GM19467 (cell line): ENCODE data around the gene ANAPC2.

ENCODE experiments used
- ATAC-seq: cut with Tn5 transposase; IDR thresholded peaks from one replicate; pipeline ENCODE4 v1.9.1; 2021; ENCODE audit warnings: mild to moderate bottlenecking, moderate library complexity; ENCODE audit not compliant: unreplicated experiment

The ANAPC2 gene

GRCh38 chr9:137188490-137189296, at the start of gene ANAPC2, which contains the start of gene SSNA1:
Gene ANAPC2, minus strand, starts transcription at chr9:137188560. Its CDS starts 28 bp downstream, at chr9:137188532.
Gene SSNA1, plus strand, starts transcription at chr9:137188676. Its CDS starts 51 bp downstream, at chr9:137188727.
- ATAC-seq = peak; percentile 74

- ATAC-seq = no peak
These were observed 48.6 kb upstream of the ANAPC2 start for GRCh38 chr9:137236936-137237421.

- ATAC-seq = no peak
These were observed 48.0 kb upstream of the ANAPC2 start for GRCh38 chr9:137236238-137236935.

GRCh38 chr9:137235424-137236237, 47.3 kb upstream of the ANAPC2 start:
- no peak for ATAC-seq

- no peak for ATAC-seq
These were observed 46.5 kb upstream of the ANAPC2 start for GRCh38 chr9:137234758-137235423.

GRCh38 chr9:137234055-137234697, 45.8 kb upstream of the ANAPC2 start:
- ATAC-seq = no peak

GRCh38 chr9:137233143-137233980, 45.0 kb upstream of the ANAPC2 start:
- no peak for ATAC-seq

GRCh38 chr9:137232510-137232909, 44.1 kb upstream of the ANAPC2 start:
- no peak for ATAC-seq

- no peak for ATAC-seq
These were observed 43.7 kb upstream of the ANAPC2 start for GRCh38 chr9:137232101-137232500.

GRCh38 chr9:137231372-137232039, 43.1 kb upstream of the ANAPC2 start:
- no peak for ATAC-seq

- ATAC-seq = no peak
These were observed 42.5 kb upstream of the ANAPC2 start, which contains the start of gene SLC34A3 for GRCh38 chr9:137230705-137231371. Gene SLC34A3, plus strand, starts transcription at chr9:137230901. Its CDS starts 802 bp downstream, at chr9:137231703.

GRCh38 chr9:137229903-137230704, 41.7 kb upstream of the ANAPC2 start:
- no peak for ATAC-seq

GRCh38 chr9:137228968-137229896, 40.9 kb upstream of the ANAPC2 start:
- ATAC-seq = no peak

- ATAC-seq = no peak
These were observed 40.2 kb upstream of the ANAPC2 start for GRCh38 chr9:137228506-137228967.

- ATAC-seq = no peak
These were observed 39.6 kb upstream of the ANAPC2 start for GRCh38 chr9:137227853-137228505.
